Activated naive CD8-positive, alpha-beta T cell treated with anti-CD3 and anti-CD28 coated beads, Interleukin-2, amount 50 U/mL, for 24 hours (primary cell): ENCODE measurements around the gene ESPNL.

Source experiments
- ATAC-seq: fragments of 150-1000 bp; cut with Tn5 transposase; one replicate; pipeline ENCODE4 v1.10.0; 2021
- DNase-seq: peaks from one replicate; pipeline ENCODE4 v3.0.0; 2021
- H3K27ac Mint-ChIP-seq: one replicate; pipeline ENCODE4 v1.8.0; 2021; ENCODE audit warnings: mild to moderate bottlenecking, mixed read lengths
- H3K27me3 Mint-ChIP-seq: one replicate; pipeline ENCODE4 v1.8.0; 2021; ENCODE audit warnings: mixed read lengths
- H3K36me3 Mint-ChIP-seq: one replicate; pipeline ENCODE4 v1.8.0; 2021; ENCODE audit warnings: low read depth, mixed read lengths
- H3K4me1 Mint-ChIP-seq: one replicate; pipeline ENCODE4 v1.8.0; 2021; ENCODE audit warnings: mixed read lengths
- H3K4me3 Mint-ChIP-seq: one replicate; pipeline ENCODE4 v1.8.0; 2021; ENCODE audit warnings: mild to moderate bottlenecking, moderate library complexity, mixed read lengths
- H3K9me3 Mint-ChIP-seq: one replicate; pipeline ENCODE4 v1.8.0; 2021; ENCODE audit warnings: mixed read lengths

Gene ESPNL

GRCh38 chr2:238152771-238153688 is 52.9 kb downstream of the ESPNL start:
- Mint-ChIP-seq H3K27me3 (peaks cover 2% of the 10 kb centered on the region), H3K4me1 (no peaks in the 10 kb centered on the region), H3K9me3 (no peaks in the 10 kb centered on the region), H3K36me3 (no peaks in the 10 kb centered on the region), H3K27ac (no peak overlapping the region), H3K4me3 (no peak overlapping the region)
- ATAC-seq = no peak
- DNase-seq = no peak

GRCh38 chr2:238154570-238154969 is 54.4 kb downstream of the ESPNL start:
- Mint-ChIP-seq H3K4me3 (no peak overlapping the region), H3K27me3 (peaks cover 6% of the 10 kb centered on the region), H3K9me3 (no peaks in the 10 kb centered on the region), H3K27ac (no peak overlapping the region), H3K4me1 (peaks cover 4% of the 10 kb centered on the region), H3K36me3 (no peaks in the 10 kb centered on the region)
- DNase-seq (no peak), ATAC-seq (no peak)

- Mint-ChIP-seq H3K27me3 (peaks cover 10% of the 10 kb centered on the region), H3K9me3 (no peaks in the 10 kb centered on the region), H3K36me3 (no peaks in the 10 kb centered on the region), H3K4me3 (no peak overlapping the region), H3K27ac (no peak overlapping the region), H3K4me1 (peaks cover 5% of the 10 kb centered on the region)
- no peak for DNase-seq
- ATAC-seq = no peak
These were observed 55.1 kb downstream of the ESPNL start for GRCh38 chr2:238155051-238155760.

- Mint-ChIP-seq H3K4me3 (no peak overlapping the region), H3K9me3 (no peaks in the 10 kb centered on the region), H3K4me1 (peaks cover 5% of the 10 kb centered on the region), H3K27ac (no peak overlapping the region), H3K36me3 (no peaks in the 10 kb centered on the region), H3K27me3 (peaks cover 16% of the 10 kb centered on the region)
- DNase-seq (no peak), ATAC-seq (no peak)
These were observed 55.9 kb downstream of the ESPNL start for GRCh38 chr2:238155761-238156694.

GRCh38 chr2:238157506-238158017 is 57.4 kb downstream of the ESPNL start:
- Mint-ChIP-seq H3K27ac (no peak overlapping the region), H3K4me3 (no peak overlapping the region)
- ATAC-seq = no peak

GRCh38 chr2:238158018-238158508 is 57.9 kb downstream of the ESPNL start:
- Mint-ChIP-seq H3K27ac (no peak overlapping the region), H3K9me3 (no peaks in the 10 kb centered on the region), H3K36me3 (no peaks in the 10 kb centered on the region), H3K4me3 (no peak overlapping the region), H3K27me3 (peaks cover 17% of the 10 kb centered on the region), H3K4me1 (peaks cover 5% of the 10 kb centered on the region)
- no peak for DNase-seq
- no peak for ATAC-seq

More at GRCh38 chr2:238157506-238158017, 57.4 kb downstream of the ESPNL start:
- H3K9me3 Mint-ChIP-seq = no peaks in the 10 kb centered on the region
- no peaks in the 10 kb centered on the region for H3K36me3 Mint-ChIP-seq
- peaks cover 17% of the 10 kb centered on the region for H3K27me3 Mint-ChIP-seq
- peaks cover 5% of the 10 kb centered on the region for H3K4me1 Mint-ChIP-seq
- DNase-seq = no peak

GRCh38 chr2:238158509-238159070 is 58.5 kb downstream of the ESPNL start, which contains the start of gene ERFE:
Gene ERFE (plus strand): TSS chr2:238158970. CDS start chr2:238159008, 38 bp downstream.
- DNase-seq = peak; percentile 70

GRCh38 chr2:238159071-238159539 is 59.0 kb downstream of the ESPNL start:
- Mint-ChIP-seq H3K4me1 (peaks cover 5% of the 10 kb centered on the region), H3K9me3 (no peaks in the 10 kb centered on the region), H3K4me3 (peak overlapping the region; percentile 43), H3K27ac (no peak overlapping the region), H3K27me3 (peaks cover 20% of the 10 kb centered on the region), H3K36me3 (no peaks in the 10 kb centered on the region)
- peak; percentile 26 for DNase-seq
- peak; percentile 47 for ATAC-seq

More at GRCh38 chr2:238158509-238159070, 58.5 kb downstream of the ESPNL start, which contains the start of gene ERFE:
- peak; percentile 60 for ATAC-seq
- no peaks in the 10 kb centered on the region for H3K9me3 Mint-ChIP-seq
- peaks cover 5% of the 10 kb centered on the region for H3K4me1 Mint-ChIP-seq
- H3K27ac Mint-ChIP-seq = no peak within 1 kb of the TSS
- no peaks in the 10 kb centered on the region for H3K36me3 Mint-ChIP-seq
- H3K4me3 Mint-ChIP-seq = peak within 1 kb of the TSS; percentile 43
- H3K27me3 Mint-ChIP-seq = peaks cover 20% of the 10 kb centered on the region

DNA sequence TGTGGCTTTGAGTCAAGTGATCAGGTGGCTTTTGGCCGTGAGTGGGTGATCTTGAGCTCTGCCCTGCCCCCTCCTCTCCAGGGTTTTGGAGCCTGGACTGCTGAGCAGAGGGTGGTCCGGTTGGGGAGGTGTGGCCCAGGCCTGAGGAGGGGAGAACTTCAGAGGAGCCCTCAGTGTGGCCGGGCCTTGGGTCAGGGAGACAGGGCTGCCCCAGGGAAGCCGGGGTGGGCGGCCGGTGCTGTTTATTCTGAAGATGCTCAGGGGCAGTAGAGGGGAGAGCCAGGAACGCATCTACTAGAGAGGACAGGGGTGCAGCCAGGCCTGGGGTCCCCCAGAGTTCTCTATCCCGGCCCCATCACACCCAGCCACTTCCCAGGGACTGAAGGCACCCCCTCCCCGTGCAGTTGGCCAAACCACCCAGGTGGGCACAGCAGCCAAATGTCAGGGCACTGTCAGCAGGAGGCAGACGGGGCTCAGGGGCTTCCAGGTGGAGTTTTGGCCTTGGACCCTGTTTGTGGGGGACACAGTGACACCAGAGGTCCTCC is 59.6 kb downstream of the ESPNL start:
- no peak overlapping the region for H3K27ac Mint-ChIP-seq
- H3K9me3 Mint-ChIP-seq = no peaks in the 10 kb centered on the region
- DNase-seq = no peak
- peak overlapping the region; percentile 43 for H3K4me3 Mint-ChIP-seq
- H3K27me3 Mint-ChIP-seq = peaks cover 25% of the 10 kb centered on the region
- no peaks in the 10 kb centered on the region for H3K36me3 Mint-ChIP-seq
- peaks cover 5% of the 10 kb centered on the region for H3K4me1 Mint-ChIP-seq
- no peak for ATAC-seq

- peaks cover 8% of the 10 kb centered on the region for H3K4me1 Mint-ChIP-seq
- ATAC-seq (peak; percentile 20), DNase-seq (no peak)
- no peak overlapping the region for H3K27ac Mint-ChIP-seq
- no peak overlapping the region for H3K4me3 Mint-ChIP-seq
- H3K9me3 Mint-ChIP-seq = no peaks in the 10 kb centered on the region
- no peaks in the 10 kb centered on the region for H3K36me3 Mint-ChIP-seq
- H3K27me3 Mint-ChIP-seq = peaks cover 33% of the 10 kb centered on the region
These were observed 60.3 kb downstream of the ESPNL start for GRCh38 chr2:238160206-238161129.

DNA sequence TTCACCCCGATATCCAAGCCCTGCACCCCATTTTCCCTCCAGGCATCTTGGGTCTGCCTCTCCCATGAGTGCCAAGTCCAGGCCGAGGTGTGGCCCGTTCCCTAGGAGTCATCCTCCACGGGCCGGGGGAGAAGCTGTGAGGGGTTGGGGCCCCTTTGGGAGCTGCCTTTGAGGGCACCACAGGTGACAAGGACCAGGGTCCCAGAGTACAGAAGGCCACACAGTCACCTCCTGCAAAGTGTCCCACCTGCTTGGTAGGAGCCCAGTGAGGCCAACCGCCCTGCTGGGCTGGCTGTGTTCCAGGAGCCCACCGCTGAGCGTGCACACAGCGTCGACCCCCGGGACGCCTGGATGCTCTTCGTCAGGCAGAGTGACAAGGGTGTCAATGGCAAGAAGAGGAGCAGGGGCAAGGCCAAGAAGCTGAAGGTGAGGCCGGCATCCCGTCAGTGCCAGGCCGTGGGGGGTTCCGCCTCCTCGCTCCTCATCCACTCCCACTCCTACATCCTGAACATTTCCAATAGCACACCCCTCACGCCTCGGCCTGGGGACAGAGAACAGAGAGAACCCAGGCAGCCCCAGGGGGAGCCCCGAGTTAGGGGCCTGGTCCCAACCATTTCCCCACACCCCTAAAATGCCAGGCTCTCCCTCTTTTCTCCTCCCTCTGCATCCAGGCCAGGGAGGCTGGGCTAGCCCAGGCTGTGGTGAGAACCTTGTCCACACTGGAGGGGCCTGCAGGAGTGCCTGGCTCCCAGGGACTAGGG is 61.3 kb downstream of the ESPNL start:
- H3K27ac Mint-ChIP-seq = no peak overlapping the region
- DNase-seq (no peak), ATAC-seq (no peak)
- H3K27me3 Mint-ChIP-seq = peaks cover 34% of the 10 kb centered on the region
- H3K9me3 Mint-ChIP-seq = no peaks in the 10 kb centered on the region
- peaks cover 8% of the 10 kb centered on the region for H3K4me1 Mint-ChIP-seq
- H3K4me3 Mint-ChIP-seq = no peak overlapping the region
- H3K36me3 Mint-ChIP-seq = no peaks in the 10 kb centered on the region
